NCI-H2227 (cell line): ENCODE data around the gene ZNF32.

Source experiments
- DNase-seq: peaks from one replicate; lab custom pipeline; 2025; ENCODE audit not compliant: unreplicated experiment; lab: John Stamatoyannopoulos, UW

Gene ZNF32

DNA sequence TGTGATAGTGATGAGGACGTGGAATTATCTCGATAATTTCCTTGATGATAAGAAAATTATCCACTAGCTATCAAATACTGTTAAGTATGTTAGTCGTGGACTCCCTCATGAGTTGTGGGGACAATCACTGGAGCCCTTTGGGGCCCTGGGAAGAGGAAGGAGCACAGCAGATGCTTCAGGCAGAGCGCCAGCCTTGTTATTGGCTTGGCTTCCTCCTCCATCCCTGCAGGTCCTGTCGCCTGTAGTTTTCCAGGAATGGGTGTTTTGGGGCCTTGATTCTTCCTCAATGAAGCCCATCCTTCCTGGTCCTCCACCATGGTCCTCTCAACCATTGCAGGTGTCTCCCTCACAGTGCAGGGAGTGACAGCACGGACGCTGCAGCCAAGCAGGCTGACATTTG is 32.5 kb upstream of the ZNF32 start:
- no peak for DNase-seq

DNA sequence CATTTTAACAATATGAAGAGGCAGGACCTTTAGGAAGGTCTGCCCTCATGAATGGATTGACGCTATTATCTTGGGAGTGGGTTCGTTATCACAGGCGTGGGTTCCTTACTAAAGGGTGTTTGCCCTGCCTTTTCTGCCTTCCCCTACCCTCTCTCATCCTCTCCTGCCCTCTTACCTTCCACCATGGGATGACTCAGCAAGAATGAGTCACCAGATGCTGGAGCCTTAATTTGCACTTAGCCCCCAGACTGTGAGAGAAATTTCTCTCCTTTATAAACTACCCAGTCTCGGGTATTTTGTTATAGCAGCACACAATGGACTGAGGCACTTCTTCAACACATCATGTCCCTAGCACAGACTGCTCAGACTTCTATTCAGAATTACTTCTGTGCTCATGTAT is 31.4 kb upstream of the ZNF32 start:
- DNase-seq: no peak

DNA sequence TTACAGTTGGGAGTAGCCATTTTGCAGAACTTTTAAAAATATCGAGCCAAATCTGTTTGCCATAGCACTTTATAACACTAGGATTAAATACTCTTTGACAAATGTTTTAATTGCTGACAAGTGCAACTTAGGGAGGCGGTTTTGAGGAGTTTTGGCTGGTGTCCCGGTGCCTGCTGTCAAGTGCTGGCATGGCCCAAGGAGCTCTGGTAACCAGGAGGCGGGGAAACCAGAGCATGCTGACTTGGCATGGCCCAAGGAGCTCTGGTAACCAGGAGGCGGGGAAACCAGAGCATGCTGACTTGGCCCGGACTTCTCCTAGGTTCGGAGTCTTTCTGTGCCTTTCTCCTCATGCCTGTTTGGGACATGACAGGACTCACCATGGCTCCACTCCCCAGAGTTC is 30.8 kb upstream of the ZNF32 start:
- no peak for DNase-seq

DNA sequence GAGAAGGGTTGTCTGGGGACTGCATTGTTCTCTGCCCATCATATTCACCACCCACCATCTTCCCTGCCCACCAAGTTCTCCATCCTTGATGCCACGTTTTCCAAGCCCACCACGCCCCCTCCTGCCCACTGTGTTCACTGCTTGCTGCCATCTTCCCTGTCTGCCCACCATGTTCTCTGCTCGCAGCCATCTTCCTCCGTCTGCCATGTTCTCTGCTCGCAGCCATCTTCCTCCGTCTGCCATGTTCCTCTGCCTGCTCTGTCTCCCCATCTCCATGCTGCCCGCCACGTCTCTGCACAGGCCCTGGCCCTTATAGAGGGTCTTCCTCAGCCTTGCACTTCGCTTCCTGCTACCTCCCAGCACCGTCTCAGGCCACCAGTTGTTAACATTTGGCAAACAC is 30.0 kb upstream of the ZNF32 start:
- no peak for DNase-seq

DNA sequence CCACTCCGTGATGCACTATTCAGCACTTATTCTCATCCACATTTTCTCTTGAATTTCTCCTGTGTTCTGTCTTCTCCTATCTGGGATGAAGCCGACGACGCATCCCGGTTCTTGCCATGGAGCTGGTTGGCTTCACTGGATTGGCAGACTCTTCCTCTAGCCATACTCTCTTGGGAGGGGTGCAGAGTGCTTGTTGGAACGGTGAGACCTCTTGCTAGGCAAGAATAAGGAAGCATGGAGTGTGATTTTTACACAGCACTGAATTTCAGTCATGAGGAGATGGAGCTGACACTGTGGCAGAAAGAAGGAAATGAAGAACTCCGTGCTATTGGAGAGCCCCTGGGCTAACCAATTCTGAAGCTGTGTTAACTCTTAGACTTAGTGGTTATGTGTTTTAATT is 28.2 kb upstream of the ZNF32 start:
- no peak for DNase-seq

DNA sequence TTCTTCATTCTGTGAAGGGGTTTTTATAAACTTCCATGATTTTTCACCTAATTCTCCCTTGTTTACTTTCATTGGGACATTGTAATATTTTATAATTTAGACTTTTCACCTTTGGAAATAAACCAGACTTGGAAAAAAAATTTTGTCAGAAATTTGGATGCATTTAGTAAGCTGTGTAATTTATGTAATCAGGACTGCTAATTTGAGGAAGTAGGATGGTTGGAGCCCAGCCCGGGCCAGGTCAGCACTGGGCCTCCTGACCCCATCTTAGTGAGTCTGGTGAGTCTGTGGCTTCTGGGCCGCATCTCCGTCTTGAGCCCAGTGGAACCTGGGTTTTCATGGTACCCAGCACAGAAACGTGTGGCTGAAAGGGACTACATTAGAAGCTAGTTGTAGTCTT is 27.6 kb upstream of the ZNF32 start:
- DNase-seq: no peak

DNA sequence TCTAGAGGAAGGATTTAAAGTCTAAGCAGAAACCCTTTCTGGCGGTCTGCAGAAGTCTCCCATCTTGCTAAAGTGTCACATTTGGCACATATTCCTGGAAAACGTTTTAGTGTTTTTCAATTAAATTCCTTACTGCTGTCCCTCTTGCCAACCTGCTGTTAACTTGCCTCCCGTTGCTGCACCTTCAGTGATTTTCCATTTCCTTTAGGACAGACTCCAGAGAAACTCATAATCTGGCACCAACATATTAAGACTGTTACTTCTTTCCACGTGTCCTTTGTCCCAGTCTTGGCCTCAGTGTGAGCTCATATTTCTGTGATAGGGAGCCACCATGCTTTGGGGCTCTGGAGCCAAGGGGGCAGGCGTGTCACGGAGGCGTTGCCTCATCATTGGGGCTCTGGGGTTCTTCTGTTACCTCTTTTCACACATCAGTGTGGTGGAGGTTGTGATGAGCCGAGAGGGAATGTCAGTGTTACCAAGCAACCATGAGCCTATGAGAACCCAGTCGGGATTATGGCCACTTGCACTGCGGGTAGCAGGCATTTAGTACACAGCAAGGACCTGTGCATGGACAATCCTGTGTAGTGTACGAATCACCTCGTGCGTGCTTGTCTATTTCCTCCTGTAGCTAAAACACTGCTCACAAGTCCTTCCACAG is 26.0 kb upstream of the ZNF32 start:
- DNase-seq: no peak

DNA sequence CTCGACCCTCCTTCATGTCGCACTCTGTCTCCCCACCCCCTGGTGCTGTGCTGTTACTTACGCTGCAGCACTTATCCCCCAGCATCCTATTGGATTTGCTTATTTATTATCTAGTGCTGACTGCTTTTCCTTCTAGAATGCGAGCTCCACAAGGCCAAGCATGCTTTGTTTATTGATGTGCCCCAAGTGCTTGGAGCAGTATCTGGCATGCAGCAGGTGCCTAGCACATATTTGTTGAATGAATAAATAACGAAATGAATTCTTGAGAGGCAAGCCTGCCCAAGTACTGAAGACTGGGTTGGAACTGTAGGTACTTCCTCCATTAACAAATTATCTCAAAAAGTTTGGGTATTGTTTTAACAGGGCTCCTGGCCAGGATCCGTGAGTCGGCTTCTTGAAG is 24.8 kb upstream of the ZNF32 start:
- no peak for DNase-seq

DNA sequence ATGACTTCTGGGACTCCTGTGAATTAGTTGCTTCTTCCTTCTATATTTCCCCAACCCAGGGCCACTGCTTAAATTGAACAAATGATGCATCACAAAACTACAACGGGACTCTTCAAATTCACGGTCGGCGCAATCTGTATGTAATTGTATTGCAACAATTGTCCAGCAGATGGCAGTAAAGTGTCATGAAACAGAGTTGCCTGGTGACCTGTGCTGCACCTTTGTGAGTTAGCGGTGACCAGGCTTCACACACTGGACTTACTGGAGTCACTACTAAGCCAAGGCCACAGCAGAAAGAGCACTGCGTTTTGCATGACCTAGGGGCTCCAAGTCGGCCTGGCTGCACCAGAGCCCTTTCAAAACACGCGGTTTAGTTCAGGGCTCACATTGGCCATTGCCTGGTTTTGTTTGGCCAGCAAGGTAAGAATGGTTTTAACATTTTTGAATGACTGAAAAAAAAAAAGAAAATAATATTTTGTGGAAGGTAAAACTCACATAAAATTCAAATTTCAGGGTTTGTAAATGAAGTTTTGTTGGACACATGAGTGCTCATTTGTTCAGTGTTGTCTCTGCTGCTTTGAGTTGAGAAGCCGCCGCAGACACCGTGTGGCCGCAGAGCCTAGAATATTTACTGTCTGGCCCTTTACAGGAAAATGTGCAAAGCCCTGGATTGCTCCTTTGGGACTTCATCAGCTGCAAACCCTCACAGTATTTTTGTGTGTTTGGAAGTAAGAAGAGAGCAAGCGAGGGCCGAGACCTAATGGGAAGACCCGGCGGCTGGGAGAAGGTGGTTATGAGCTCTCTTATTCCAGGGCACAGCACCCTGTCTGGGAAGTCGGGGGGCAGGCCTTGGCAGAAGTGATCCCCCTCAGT is 23.2 kb upstream of the ZNF32 start:
- peak; percentile 42 for DNase-seq

DNA sequence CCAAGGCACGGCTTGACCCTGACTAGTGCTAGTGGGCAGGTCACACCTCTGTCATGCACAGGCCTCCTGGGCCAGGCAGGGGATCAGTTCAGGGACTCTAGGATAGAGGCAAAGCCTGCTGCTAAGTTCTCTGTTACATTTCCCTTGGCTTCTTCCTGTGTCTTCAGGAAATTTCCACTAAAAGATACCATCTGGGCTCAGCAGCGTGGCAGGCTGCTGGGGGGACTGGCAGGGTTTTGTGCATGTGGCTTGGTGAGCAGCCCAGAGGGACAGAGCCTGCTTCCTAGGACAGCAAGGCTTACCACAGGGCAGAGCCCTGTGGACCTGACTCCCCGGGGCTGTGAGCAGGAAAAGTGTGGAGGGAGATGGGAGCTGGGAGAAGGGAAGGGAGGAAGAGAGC is 20.7 kb upstream of the ZNF32 start:
- no peak for DNase-seq

DNA sequence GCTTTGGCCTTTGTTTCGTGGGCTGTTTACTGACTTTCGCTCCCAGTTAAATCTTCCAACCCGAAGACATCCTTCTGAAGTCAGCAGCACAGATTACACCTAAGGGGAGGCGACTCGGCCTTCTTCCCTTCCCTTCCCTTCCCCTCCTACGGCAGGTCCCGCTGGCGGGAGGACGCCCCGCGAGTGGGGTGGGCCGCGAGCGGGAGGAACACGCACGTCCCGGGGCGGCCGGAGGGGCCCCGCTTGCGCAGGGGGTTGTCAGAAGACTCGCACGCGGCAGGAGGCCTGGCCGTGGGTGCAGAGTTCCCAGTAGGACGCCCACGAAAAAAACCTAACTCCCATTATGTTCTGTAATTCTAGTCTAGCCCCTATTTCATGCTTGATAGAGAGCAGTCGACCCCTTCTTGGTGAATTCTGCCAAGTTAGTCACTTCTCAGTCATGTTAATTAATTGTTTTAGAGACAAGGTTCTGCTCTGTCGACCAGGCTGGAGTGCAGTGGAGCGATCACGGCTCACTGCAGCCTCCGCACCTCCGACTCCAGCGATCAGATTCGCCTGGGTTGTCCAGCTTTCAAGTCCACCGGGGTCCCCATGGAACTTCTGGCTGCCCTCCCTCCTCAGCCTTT is 19.2 kb upstream of the ZNF32 start:
- DNase-seq: no peak

DNA sequence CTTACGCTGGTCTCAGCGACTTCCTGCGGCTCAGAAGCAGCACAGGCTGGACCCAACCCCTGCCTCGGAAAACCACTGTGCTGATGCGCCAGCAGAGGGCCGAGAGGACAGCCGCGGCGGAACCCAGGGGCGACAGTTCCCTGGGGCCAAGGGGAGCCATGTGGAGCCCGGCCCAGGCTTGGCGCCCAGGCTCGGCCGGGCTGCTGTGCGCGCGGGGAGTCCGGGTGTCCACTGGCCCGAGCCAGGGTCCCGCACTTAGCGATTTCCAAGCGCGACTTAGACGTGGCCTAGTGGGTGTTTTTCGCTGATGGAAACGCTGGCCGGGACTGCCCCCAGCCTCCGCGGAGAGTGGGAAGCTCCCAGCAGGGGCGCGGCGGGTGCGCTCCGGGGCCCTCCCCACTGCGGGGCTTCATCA is 18.6 kb upstream of the ZNF32 start:
- DNase-seq: peak; percentile 12

DNA sequence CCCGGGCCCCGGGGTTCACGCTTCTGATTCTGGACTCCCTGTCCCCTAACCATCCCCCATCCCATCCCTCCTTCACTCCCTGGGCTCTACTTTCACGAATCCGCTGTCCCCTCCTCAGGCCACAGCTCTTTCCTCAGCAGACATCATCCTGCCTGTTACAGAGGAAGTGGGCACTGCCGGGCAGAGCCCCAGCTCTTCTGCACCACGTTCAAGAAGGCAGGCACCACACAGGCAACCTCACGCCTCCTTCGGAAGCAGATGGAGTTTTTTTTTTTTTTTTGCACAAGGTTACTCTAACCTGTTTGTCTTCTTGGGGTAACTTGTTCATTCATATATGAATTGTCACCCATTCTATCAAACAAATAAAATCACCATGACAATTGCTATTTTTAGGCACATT is 17.9 kb upstream of the ZNF32 start:
- no peak for DNase-seq

DNA sequence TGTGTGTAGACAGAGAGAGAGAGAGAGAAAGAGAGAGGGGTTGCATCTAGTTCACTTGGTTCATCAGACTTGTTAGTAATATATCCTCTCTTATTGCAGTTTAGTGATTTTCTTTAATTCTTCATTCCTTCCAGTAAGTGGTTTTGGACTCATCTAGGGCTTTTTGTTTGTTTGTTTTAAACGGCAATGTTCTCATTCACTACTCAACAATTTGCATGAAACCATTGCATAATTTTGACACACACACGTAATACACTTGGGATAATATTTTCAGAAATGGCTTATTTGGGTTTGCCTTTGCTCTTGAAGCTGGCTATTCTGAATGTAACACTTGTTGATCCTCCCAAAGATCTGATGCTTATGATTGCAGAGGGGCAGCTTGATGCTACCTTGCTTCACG is 16.4 kb upstream of the ZNF32 start:
- no peak for DNase-seq

DNA sequence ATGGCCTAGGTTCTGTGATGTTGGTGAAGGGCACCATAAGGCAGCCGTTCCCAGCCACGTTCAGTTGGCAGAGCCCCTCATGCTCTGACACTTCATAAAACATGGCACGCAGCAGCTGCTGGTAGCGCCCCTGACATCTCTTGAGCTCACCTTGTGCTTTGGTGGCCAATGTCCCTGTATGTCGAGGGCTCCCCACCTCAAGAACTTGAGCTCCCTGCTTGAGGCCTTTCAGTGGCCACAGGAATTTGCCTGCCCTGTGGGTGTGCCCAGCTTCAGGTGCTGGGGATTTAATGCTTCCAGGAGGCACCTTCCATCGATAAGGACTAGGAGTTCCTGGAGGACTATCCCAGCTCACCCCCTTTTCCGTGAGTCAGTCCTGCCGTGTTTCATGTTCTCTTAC is 9.5 kb upstream of the ZNF32 start:
- DNase-seq: no peak

DNA sequence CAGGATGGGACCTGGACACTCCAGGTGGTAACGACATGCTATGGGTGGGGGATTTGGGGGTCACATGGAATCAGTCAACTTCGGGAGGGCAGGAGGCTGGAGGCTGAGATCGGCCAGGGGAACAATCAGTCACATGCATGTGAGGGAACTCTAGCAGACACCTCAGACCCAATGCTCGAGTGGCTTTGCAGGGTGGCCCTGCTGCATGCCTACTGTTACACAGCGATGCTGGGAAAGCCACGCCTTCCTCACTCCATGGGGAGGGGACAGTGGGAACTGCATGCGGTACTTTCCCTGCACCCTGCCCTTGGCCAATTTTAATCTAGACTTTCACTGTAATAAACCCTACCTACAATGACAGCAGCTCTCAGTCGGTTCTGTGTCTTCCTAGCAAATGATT is 6.6 kb upstream of the ZNF32 start:
- DNase-seq: no peak

DNA sequence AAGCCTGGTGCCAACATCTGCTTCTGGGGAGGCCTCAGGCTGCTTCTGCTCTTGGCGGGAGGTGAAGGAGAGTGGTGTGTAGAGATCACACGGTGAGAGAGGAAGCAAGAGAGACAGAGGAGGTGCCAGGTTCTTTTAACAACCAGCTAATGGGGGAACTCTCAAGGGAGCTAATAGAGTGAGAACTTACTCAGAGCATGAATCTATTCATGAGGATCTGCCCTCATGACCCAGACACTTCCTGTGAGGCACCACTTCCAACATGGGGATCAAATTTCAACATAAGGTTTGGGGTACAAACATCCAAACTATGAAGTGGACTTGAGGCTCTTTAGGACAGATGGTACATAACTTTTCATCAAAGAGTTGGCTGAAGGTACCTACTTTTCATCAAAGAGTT is 5.1 kb upstream of the ZNF32 start:
- DNase-seq: no peak

DNA sequence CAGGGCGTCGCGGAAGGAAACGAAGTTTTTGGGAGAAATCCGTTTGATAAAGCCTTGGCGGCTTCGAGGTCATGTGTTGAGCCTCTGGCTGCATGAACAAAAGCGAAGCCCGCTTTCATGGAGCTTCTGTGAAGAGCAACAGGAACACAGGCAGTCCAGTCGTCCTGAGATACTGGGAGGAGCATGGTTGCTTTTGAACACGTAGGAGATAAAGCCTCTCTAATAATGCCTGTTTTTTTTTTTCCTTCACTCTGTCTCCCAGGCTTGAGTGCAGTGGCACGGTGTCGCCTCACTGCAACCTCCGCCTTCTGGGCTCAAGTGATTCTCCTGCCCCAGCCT is 473 bp upstream of the ZNF32 start:
- no peak for DNase-seq

DNA sequence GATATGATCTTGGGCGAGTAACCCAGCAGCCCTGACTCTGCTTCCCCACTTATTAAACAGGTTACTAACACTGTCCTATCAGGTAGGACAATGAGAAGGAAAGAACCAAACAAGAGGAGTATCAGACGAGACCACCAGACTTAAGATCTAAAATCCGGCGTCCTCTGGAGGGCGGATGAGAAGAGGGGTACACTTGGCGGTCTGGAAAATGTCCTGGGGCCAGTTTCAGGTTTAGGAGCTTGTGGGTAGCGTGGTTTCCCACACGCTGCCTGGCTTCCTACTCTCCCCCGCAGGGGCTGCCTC is 635 bp downstream of the ZNF32 start:
- no peak for DNase-seq

DNA sequence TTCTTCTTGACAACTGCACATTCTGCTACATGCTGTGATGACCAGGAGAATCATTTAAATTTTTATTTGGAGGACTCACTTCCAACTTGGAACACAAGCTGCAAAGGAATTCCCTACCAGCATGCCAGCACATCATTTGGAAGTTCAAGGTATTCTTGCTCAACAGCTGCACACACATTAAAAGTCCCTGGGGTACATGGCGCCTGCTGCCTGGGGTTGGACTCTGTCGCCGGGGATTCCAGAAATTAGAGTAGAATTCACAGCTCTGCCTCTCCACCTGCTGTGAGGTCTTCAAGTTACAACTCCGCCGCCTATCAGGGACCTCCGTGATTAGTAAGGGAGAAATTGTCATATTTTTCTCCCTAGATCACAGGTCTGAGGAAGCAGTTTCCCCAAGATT is 1.1 kb downstream of the ZNF32 start:
- no peak for DNase-seq

DNA sequence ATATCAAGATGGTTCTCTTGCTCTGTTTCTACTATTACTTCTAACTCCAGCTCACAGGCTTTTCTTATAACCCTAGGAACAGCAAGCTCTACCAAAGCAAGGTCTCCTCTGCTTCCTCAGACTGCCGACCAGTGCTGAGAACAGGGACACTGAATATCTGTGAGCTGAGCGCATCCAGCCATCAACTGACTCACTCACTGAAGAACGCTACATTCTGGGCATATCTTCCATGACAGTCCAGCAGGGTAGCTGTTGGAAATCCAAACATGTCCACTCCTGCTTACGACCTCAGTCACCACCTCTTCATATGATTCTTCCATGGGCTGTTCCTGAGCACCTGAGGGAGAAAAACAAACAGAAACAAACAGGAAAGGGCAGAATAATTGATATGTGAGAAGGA is 2.8 kb downstream of the ZNF32 start:
- DNase-seq: no peak

DNA sequence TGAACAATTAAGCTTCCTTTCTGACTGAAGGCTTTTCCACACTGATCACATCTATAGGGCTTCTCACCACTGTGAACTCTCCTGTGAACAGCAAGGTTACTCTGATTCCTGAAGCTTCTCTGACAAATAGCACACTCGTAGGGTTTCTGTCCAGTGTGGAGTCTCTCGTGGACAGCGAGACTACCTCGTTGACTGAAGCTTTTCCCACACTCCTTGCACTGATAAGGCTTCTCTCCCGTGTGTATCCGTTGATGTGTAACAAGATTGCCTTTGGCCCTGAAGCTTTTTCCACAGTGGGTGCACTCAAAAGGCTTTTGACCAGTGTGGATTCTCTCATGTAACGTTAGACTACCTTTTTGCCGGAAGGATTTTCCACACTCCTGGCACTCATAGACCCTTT is 4.4 kb downstream of the ZNF32 start:
- no peak for DNase-seq

DNA sequence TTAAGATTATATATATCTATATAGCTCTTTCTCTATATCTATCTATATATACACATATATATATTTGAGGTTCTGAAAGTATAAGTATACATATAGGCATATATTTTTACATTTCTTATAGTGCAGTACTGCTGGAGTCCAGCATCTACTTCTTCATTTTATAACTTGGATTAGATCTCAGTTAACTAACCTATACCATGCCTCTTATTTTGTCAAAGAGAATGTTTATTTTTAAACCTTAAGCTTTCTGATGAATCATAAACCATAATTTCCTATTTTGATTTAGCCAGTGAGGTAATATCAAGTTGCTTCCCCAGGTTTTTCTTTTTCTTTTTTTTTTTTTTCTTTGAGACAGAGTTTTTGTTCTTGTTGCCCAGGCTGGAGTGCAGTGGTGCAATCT is 8.1 kb downstream of the ZNF32 start:
- DNase-seq: no peak
